IPS-18c (cell line): ENCODE results near the gene IL1RAPL1.

ENCODE experiments used
- H3K4me3 ChIP-seq: 2 replicates; pipeline ENCODE4 v1.7.0; 2013; ENCODE audit warnings: low read depth, mild to moderate bottlenecking, low read length, moderate library complexity; ENCODE audit not compliant: insufficient read depth
- H3K9me3 ChIP-seq: one replicate; pipeline ENCODE4 v1.6.1; 2013; ENCODE audit warnings: mild to moderate bottlenecking, low read length, moderate library complexity; ENCODE audit not compliant: control insufficient read depth, insufficient read depth

The IL1RAPL1 gene

GRCh38 chrX:29913647-29914046 lies 1326.4 kb downstream of the IL1RAPL1 start:
- no peak overlapping the region for H3K4me3 ChIP-seq
- H3K9me3 ChIP-seq, result no peaks in the 10 kb centered on the region

- Histone ChIP-seq H3K4me3 (no peak overlapping the region), H3K9me3 (no peaks in the 10 kb centered on the region)
Observed at GRCh38 chrX:29922607-29923006, 1335.4 kb downstream of the IL1RAPL1 start.

GRCh38 chrX:29926056-29926455 lies 1338.8 kb downstream of the IL1RAPL1 start:
- no peaks in the 10 kb centered on the region for H3K9me3 ChIP-seq
- H3K4me3 ChIP-seq, result no peak overlapping the region

GRCh38 chrX:29926659-29927058 lies 1339.4 kb downstream of the IL1RAPL1 start:
- H3K9me3 ChIP-seq, result no peaks in the 10 kb centered on the region

DNA sequence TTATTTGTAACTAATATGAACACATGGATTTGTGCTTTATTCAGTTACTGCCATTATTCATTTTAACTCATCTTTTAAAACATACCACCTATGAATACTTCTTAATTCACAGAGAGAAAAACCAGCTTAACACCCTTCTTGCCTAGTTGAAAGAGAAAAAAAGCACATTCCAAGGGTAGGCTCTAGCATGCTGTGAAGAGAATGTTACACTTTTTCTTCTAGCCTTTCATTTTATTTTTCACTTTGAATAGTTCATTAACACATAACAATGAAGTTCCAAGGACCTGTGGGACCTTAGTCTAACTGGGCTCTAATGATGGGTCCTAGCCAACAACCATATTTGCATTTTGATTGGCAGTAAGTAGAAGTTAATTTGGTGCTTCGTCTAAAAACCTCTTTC lies 1348.2 kb downstream of the IL1RAPL1 start:
- H3K9me3 ChIP-seq, result no peaks in the 10 kb centered on the region
- no peak overlapping the region for H3K4me3 ChIP-seq

More at GRCh38 chrX:29926659-29927058, 1339.4 kb downstream of the IL1RAPL1 start:
- no peak overlapping the region for H3K4me3 ChIP-seq

GRCh38 chrX:29940750-29941149 lies 1353.5 kb downstream of the IL1RAPL1 start:
- no peaks in the 10 kb centered on the region for H3K9me3 ChIP-seq
- no peak overlapping the region for H3K4me3 ChIP-seq

- no peaks in the 10 kb centered on the region for H3K9me3 ChIP-seq
- no peak overlapping the region for H3K4me3 ChIP-seq
Observed at GRCh38 chrX:29941287-29941686, 1354.0 kb downstream of the IL1RAPL1 start.

DNA sequence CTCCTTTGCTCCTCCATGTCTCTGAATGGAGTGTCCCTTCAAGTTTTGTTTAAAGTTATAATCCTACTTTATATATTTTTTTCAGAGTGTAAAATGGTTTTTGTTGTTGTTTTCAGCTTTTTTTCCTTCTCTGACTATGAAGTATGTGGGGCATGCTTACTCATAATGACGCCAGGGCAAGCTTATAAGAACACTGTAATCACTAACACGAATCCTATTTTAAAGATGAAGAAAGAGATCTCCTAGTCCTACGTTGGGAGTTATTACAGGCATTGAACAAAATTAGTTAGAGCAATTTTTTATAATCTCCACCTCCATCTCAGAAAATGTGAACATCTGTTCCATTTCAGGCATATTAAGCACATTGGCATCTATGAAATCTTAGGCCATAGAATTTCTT lies 1360.0 kb downstream of the IL1RAPL1 start:
- no peak overlapping the region for H3K4me3 ChIP-seq
- no peaks in the 10 kb centered on the region for H3K9me3 ChIP-seq

DNA sequence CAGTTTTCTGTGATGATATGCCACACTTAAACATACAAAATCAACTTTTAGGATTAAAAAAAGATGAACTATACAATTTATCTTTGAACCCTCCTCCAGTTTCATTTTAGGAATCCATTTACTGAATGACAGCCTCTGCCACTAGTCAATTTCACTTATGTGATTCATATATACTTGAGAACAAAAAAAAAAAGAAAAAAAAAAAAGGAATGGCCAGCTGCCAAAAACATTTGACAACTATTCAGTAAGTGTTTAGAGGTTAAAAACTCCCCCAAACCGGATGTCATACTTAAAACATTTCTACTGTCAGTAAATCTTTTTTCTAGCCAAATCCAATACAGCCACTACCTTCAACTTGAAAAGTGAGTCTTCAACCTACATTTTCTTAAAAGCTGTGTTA lies 1361.4 kb downstream of the IL1RAPL1 start:
- H3K4me3 ChIP-seq, result no peak overlapping the region
- H3K9me3 ChIP-seq, result no peaks in the 10 kb centered on the region

GRCh38 chrX:29952016-29952415 lies 1364.8 kb downstream of the IL1RAPL1 start:
- H3K9me3 ChIP-seq, result no peaks in the 10 kb centered on the region
- H3K4me3 ChIP-seq, result no peak overlapping the region

- H3K9me3 ChIP-seq, result no peaks in the 10 kb centered on the region
- H3K4me3 ChIP-seq, result no peak overlapping the region
Observed at GRCh38 chrX:29962061-29962460, 1374.8 kb downstream of the IL1RAPL1 start.

GRCh38 chrX:29965634-29966033 lies 1378.4 kb downstream of the IL1RAPL1 start:
- no peaks in the 10 kb centered on the region for H3K9me3 ChIP-seq
- H3K4me3 ChIP-seq, result no peak overlapping the region

DNA sequence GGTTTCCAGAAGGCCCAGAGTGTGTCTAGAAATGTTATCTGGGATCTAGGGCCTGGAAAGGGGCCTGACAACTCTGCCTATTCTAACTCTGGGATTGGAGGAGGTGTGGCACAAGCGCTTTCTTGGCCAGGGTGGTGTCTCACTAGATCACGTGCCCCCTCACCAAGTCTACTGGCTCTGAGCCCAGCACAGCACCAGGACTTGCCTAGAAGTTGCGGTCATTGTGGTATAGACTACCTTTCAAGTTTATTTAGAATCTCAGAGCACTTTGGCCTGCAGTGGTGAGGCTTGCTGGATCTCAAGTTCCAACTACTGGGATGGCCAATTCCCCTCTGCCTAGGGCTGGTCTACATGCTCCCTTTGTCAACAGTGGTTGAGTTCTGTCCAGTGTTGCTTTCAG lies 1404.8 kb downstream of the IL1RAPL1 start:
- peaks cover 2% of the 10 kb centered on the region for H3K9me3 ChIP-seq
- H3K4me3 ChIP-seq, result no peak overlapping the region

DNA sequence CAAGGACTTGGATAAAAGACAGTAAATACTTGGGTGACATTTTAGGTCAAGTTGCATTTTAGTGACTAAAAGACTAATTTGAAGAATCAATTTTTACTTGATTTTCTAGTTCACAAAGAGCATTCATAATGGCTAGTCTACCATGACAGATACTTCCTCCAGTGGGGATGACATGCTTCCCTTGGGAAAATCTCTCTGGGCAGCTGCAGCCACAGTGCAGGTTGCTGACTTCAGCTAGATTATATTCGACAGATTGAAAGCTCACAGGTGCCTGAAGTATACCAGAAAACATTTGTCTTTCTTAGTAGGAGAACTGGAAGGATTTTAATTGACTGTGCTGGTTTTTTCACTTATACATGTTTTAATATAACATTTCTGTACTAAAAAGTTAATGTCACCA lies 1418.6 kb downstream of the IL1RAPL1 start:
- Histone ChIP-seq H3K4me3 (no peak overlapping the region), H3K9me3 (no peaks in the 10 kb centered on the region)
